ENCODE data around the gene MAN1C1. TPM values are rescaled to one million over a fixed set of nuclear protein-coding genes. Genes with fewer than 3 reads are reported as not detected.
A peak's percentile ranks its signal among the peaks of the same experiment; 100 is the strongest.

MAN1C1 gene
- total RNA-seq, 1 experiment from 2014 or later: 16.8 TPM

GRCh38 chr1:25666460-25666859, 49.9 kb downstream of the MAN1C1 start:
- no peak for DNase-seq (ENCODE audit: low spot score)
- Mint-ChIP-seq H3K4me1 (peaks cover 30% of the 10 kb centered on the region), H3K27ac (peak overlapping the region; percentile 38), H3K9me3 (no peaks in the 10 kb centered on the region), H3K27me3 (ENCODE audit: low read depth) (no peaks in the 10 kb centered on the region), H3K36me3 (no peaks in the 10 kb centered on the region), H3K4me3 (no peak overlapping the region)
- ChIA-PET CTCF (interaction anchor here (1.0 to 1.7 kb wide), 6 partner anchors 14 to 132 kb away, joined by 3 to 7 read pairs (median 3); no protein-coding TSS in a partner anchor), POLR2A (no interaction called here)
- TF ChIP-seq EMX1 (CRISPR knock-in tag; IDR thresholded peaks at IDR 0.05): no peak
- no peak for TF ChIP-seq ELF4 (CRISPR knock-in tag; IDR thresholded peaks at IDR 0.05; ENCODE audit: low read depth)
- TF ChIP-seq NR1H2 (CRISPR knock-in tag; IDR thresholded peaks at IDR 0.05): no peak
- no peak for TF ChIP-seq FOXK1 (CRISPR knock-in tag; IDR thresholded peaks at IDR 0.05)
- no peak for TF ChIP-seq ERG (CRISPR knock-in tag; IDR thresholded peaks at IDR 0.05)
- TF ChIP-seq E2F5 (CRISPR knock-in tag; IDR thresholded peaks at IDR 0.05): no peak
- TF ChIP-seq TP53 (CRISPR knock-in tag; IDR thresholded peaks at IDR 0.05): no peak
- no peak for TF ChIP-seq ZNF512 (CRISPR knock-in tag; IDR thresholded peaks at IDR 0.05; ENCODE audit: borderline replicate concordance)
- TF ChIP-seq CTCF (IDR thresholded peaks at IDR 0.05): no peak
- no peak for TF ChIP-seq ATF1 (CRISPR knock-in tag; IDR thresholded peaks at IDR 0.05)
- TF ChIP-seq NR2C2 (CRISPR knock-in tag; IDR thresholded peaks at IDR 0.05): no peak
- TF ChIP-seq SMAD3 (CRISPR knock-in tag; IDR thresholded peaks at IDR 0.05; ENCODE audit: borderline replicate concordance): no peak
- no peak for TF ChIP-seq MYBL2 (CRISPR knock-in tag; IDR thresholded peaks at IDR 0.05)
- TF ChIP-seq NFYB (CRISPR knock-in tag; conservative IDR thresholded peaks at IDR 0.05; ENCODE audit: low read depth): no peak
- TF ChIP-seq MLX (CRISPR knock-in tag; IDR thresholded peaks at IDR 0.05): no peak
- no peak for TF ChIP-seq NFATC4 (CRISPR knock-in tag; IDR thresholded peaks at IDR 0.05)
- no peak for TF ChIP-seq GRHL2 (CRISPR knock-in tag; IDR thresholded peaks at IDR 0.05; ENCODE audit: insufficient replicate concordance, severe bottlenecking)
- no peak for TF ChIP-seq AFF4 (CRISPR knock-in tag; IDR thresholded peaks at IDR 0.05; ENCODE audit: borderline replicate concordance)
- TF ChIP-seq ZNF317 (CRISPR knock-in tag; IDR thresholded peaks at IDR 0.05; ENCODE audit: borderline replicate concordance, low read depth): no peak
- no peak for TF ChIP-seq KAT7 (CRISPR knock-in tag; IDR thresholded peaks at IDR 0.05; ENCODE audit: borderline replicate concordance)
- no peak for ATAC-seq

Measured in WTC11 (cell line).